ENCODE data around the gene CAVIN4.

Gene CAVIN4

DNA sequence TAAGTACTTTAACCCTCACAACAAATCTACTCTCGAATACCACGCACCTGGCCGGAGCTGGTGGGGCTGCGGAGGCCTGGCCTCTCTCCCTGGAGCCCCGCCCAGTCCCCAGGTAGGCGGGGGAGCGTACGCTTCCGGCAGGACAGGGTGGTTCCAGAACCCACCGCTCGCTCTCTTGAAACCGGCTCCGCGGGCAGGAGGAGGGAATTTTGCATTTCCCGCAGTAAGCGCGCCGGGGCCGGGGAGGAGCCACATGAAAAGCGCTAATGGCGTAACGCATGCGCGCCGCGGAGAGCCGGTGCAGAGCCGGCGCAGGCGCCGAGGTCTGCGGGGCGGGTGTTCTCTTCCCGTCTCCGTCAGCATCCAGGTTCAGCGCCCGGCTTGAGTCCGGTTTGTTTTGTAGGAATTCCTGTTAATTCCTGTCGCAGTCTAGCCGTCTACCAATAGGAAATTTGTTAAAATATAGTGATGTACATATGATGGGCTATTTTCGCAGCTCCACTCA is 20.8 kb downstream of the CAVIN4 start:
- peak; percentile 76 for DNase-seq (ENCODE audit: low spot score)
- Histone ChIP-seq H3K4me3 (peak overlapping the region; percentile 70), H3K27ac (no peak overlapping the region)
- TF ChIP-seq, protein P1, sequence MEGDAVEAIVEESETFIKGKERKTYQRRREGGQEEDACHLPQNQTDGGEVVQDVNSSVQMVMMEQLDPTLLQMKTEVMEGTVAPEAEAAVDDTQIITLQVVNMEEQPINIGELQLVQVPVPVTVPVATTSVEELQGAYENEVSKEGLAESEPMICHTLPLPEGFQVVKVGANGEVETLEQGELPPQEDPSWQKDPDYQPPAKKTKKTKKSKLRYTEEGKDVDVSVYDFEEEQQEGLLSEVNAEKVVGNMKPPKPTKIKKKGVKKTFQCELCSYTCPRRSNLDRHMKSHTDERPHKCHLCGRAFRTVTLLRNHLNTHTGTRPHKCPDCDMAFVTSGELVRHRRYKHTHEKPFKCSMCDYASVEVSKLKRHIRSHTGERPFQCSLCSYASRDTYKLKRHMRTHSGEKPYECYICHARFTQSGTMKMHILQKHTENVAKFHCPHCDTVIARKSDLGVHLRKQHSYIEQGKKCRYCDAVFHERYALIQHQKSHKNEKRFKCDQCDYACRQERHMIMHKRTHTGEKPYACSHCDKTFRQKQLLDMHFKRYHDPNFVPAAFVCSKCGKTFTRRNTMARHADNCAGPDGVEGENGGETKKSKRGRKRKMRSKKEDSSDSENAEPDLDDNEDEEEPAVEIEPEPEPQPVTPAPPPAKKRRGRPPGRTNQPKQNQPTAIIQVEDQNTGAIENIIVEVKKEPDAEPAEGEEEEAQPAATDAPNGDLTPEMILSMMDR (IDR thresholded peaks at IDR 0.05): no peak

DNA sequence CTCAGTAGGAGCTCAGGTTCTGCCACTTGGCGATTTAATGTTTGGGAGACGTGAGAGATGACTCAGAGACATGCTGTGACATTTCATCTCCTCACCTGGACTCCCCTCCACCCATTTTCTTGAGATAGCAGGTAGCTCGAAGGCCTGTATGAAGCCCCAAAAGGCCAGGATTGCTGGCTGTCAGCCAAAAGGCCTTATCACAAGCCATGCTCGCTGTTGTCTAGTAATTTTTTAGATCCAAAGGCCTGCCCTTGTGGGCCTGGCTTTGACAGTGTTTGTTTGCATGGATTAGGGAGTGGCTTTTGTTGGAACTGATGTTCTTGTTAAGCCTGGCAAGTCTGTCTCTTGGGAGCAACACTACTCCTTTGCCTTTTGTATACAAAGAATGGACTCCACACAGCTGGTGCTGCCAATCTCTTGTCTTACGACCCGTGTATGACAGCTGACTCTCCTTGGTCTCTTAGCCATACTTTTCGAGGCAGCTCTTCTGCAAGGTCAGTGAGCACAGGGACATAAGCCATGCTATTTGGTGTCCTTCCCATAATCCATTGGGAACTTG is 22.7 kb downstream of the CAVIN4 start:
- Histone ChIP-seq H3K27ac (no peak overlapping the region), H3K4me3 (no peak overlapping the region)
- TF ChIP-seq, protein P1 (IDR thresholded peaks at IDR 0.05): no peak
- no peak for DNase-seq (ENCODE audit: low spot score)

- Histone ChIP-seq H3K4me3 (no peak overlapping the region), H3K27ac (no peak overlapping the region)
- TF ChIP-seq, protein P1 (IDR thresholded peaks at IDR 0.05): no peak
- no peak for DNase-seq (ENCODE audit: low spot score)
These were observed 23.3 kb downstream of the CAVIN4 start for GRCh38 chr9:100601216-100601615.

GRCh38 chr9:100602342-100602801 is 24.5 kb downstream of the CAVIN4 start:
- TF ChIP-seq, protein P1 (IDR thresholded peaks at IDR 0.05): peak; percentile 20
- no peak for DNase-seq (ENCODE audit: low spot score)
- H3K27ac ChIP-seq: no peak overlapping the region

GRCh38 chr9:100605405-100605804 is 27.5 kb downstream of the CAVIN4 start:
- TF ChIP-seq, protein P1 (IDR thresholded peaks at IDR 0.05): no peak
- no peak for DNase-seq (ENCODE audit: low spot score)
- H3K27ac ChIP-seq: no peak overlapping the region
- no peak overlapping the region for H3K4me3 ChIP-seq

More at GRCh38 chr9:100602342-100602801, 24.5 kb downstream of the CAVIN4 start:
- no peak overlapping the region for H3K4me3 ChIP-seq

- TF ChIP-seq, protein P1 (IDR thresholded peaks at IDR 0.05): no peak
- no peak overlapping the region for H3K4me3 ChIP-seq
- DNase-seq (ENCODE audit: low spot score): no peak
- no peak overlapping the region for H3K27ac ChIP-seq
These were observed 41.3 kb downstream of the CAVIN4 start for GRCh38 chr9:100619194-100619593.

DNA sequence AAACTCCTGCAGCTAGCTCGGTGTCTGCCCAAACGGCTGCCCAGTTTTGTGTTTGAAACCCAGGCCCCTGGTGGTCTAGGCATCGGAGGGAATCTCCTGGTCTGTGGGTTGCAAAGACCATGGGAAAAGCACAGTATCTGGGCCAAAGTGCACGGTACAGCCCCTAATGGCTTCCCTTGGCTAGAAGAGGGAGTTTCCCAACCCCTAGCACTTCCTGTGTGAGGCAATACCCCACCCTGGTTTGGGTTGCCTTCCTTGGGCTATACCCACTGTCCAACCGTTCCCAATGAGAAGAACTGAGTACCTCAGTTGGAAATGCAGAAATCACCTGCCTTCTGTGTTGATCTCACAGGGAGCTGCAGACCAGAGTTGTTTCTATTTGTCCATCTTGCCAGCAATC is 41.8 kb downstream of the CAVIN4 start:
- no peak overlapping the region for H3K27ac ChIP-seq
- H3K4me3 ChIP-seq: no peak overlapping the region
- DNase-seq (ENCODE audit: low spot score): no peak
- TF ChIP-seq, protein P1 (IDR thresholded peaks at IDR 0.05): no peak

Measured in coronary artery (tissue), 2 donors.